K562 (cell line): ENCODE results near the gene PCARE.

ENCODE experiments used
- BHLHE40 ChIP-seq: IDR thresholded peaks from 2 replicates; pipeline ENCODE4 v1.6.1; 2011; ENCODE audit warnings: low read length, improper control_type of control experiment
- CTCF ChIP-seq, 3 experiments: IDR thresholded peaks in 2 of 3; conservative IDR thresholded peaks in 1 of 3; 2 replicates each; pipeline ENCODE4 v1.5.1; 2011 to 2012; ENCODE audit warnings: low read length in 3 of 3, mild to moderate bottlenecking in 3 of 3, control low read depth in 2 of 3, improper control_type of control experiment in 1 of 3, inconsistent platforms in 1 of 3, low read depth in 1 of 3, mixed read lengths in 1 of 3, moderate library complexity in 1 of 3; ENCODE audit not compliant: insufficient read depth in 2 of 3
- DMBX1 ChIP-seq: fragments of 250-450 bp; sonication (Bioruptor Pico); IDR thresholded peaks from 2 replicates; pipeline ENCODE4 v1.8.0; 2022; ENCODE audit warnings: inconsistent platforms, mild to moderate bottlenecking, moderate library complexity, borderline replicate concordance
- EZH2 ChIP-seq: IDR thresholded peaks from 2 replicates; pipeline ENCODE4 v1.6.1; 2012; ENCODE audit warnings: low read depth, mild to moderate bottlenecking, inconsistent platforms, low read length, borderline replicate concordance
- FOXA1 ChIP-seq: fragments of 450-650 bp; IDR thresholded peaks from 2 replicates; pipeline ENCODE4 v1.6.1; 2016; ENCODE audit warnings: mild to moderate bottlenecking, borderline replicate concordance
- FOXM1 ChIP-seq, 2 experiments: fragments of 450-650 bp in 1 of 2; sonication (generic) in 1 of 2; formaldehyde crosslinking in 1 of 2; IDR thresholded peaks; 2 replicates each; pipeline versions ENCODE4 v1.6.1 to v1.9.0; 2017 to 2022; ENCODE audit warnings: low read depth in 2 of 2, mild to moderate bottlenecking in 2 of 2, missing genetic modification reagents in 1 of 2, moderate library complexity in 1 of 2
- ILF3 ChIP-seq: fragments of 450-650 bp; IDR thresholded peaks from 2 replicates; pipeline ENCODE4 v1.6.1; 2018; ENCODE audit warnings: antibody characterized with exemption, mild to moderate bottlenecking, moderate library complexity, borderline replicate concordance
- JUND ChIP-seq, 2 experiments: IDR thresholded peaks; 2 replicates in 1 of 2; 3 replicates in 1 of 2; pipeline ENCODE4 v1.6.1; 2011; ENCODE audit warnings: borderline replicate concordance in 2 of 2, low read depth in 2 of 2, low read length in 2 of 2, improper control_type of control experiment in 1 of 2, missing biosample characterization in 1 of 2, missing genetic modification characterization in 1 of 2, missing genetic modification reagents in 1 of 2
- MYC ChIP-seq, 2 experiments: fragments of 250-450 bp in 1 of 2; sonication (Bioruptor Pico) in 1 of 2; IDR thresholded peaks; 2 replicates each; pipeline versions ENCODE4 v1.5.1 to v1.6.1; 2012 to 2021; ENCODE audit warnings: low read depth in 2 of 2, borderline replicate concordance in 1 of 2, improper control_type of control experiment in 1 of 2, low read length in 1 of 2, mild to moderate bottlenecking in 1 of 2, moderate library complexity in 1 of 2
- RAD21 ChIP-seq, 2 experiments: fragments of 250-450 bp in 1 of 2; fragments of 450-650 bp in 1 of 2; sonication (Bioruptor Pico) in 1 of 2; formaldehyde crosslinking in 1 of 2; IDR thresholded peaks in 1 of 2; conservative IDR thresholded peaks in 1 of 2; 2 replicates each; pipeline versions ENCODE4 v1.4.0 to v1.8.0; 2020 to 2022; ENCODE audit warnings: mild to moderate bottlenecking in 2 of 2, moderate library complexity in 1 of 2
- SMAD2 ChIP-seq: fragments of 150-350 bp; IDR thresholded peaks from 2 replicates; pipeline ENCODE4 v1.6.1; 2014; ENCODE audit warnings: low read depth, mild to moderate bottlenecking, low read length
- SMAD3 ChIP-seq: fragments of 450-650 bp; formaldehyde crosslinking; conservative IDR thresholded peaks from 2 replicates; pipeline ENCODE4 v1.4.0; 2020; ENCODE audit warnings: mild to moderate bottlenecking
- ZNF184 ChIP-seq: sonication (generic); formaldehyde crosslinking; IDR thresholded peaks from 2 replicates; pipeline ENCODE4 v1.5.0; 2020; ENCODE audit warnings: missing genetic modification reagents
- TF ChIP-seq, protein P1 (sequence below): conservative IDR thresholded peaks from 2 replicates; pipeline ENCODE4 v1.6.1; 2011; ENCODE audit warnings: low read depth, mild to moderate bottlenecking, low read length; ENCODE audit not compliant: control insufficient read depth

GRCh38 chr2:29068513-29068912 is 5.8 kb downstream of the PCARE start:
- TF ChIP-seq ILF3 (no peak), EZH2 (no peak), FOXA1 (no peak), DMBX1 (CRISPR knock-in tag) (no peak), BHLHE40 (no peak), ZNF184 (CRISPR knock-in tag) (no peak), RAD21 (CRISPR knock-in tag; conservative IDR thresholded peaks at IDR 0.05 in 1 of 2, IDR thresholded peaks at IDR 0.05 in 1 of 2) (no peak), MYC (IDR thresholded peaks at IDR 0.05; ENCODE audit: low read depth, low read length) (no peak), MYC (CRISPR knock-in tag; IDR thresholded peaks at IDR 0.05; ENCODE audit: borderline replicate concordance, low read depth) (no peak), SMAD3 (CRISPR knock-in tag) (no peak), SMAD2 (no peak), CTCF (IDR thresholded peaks at IDR 0.05 in 2 of 3, conservative IDR thresholded peaks at IDR 0.05 in 1 of 3; ENCODE audit: insufficient read depth in 2 of 3, low read depth in 1 of 3, low read length in 3 of 3) (no peak), FOXM1 (IDR thresholded peaks at IDR 0.05; ENCODE audit: low read depth) (no peak), FOXM1 (CRISPR knock-in tag; IDR thresholded peaks at IDR 0.05; ENCODE audit: low read depth) (no peak), JUND (IDR thresholded peaks at IDR 0.05; ENCODE audit: borderline replicate concordance, low read depth, low read length) (no peak), JUND (tag; IDR thresholded peaks at IDR 0.05; ENCODE audit: borderline replicate concordance, low read depth, low read length) (no peak)
- TF ChIP-seq, protein P1, sequence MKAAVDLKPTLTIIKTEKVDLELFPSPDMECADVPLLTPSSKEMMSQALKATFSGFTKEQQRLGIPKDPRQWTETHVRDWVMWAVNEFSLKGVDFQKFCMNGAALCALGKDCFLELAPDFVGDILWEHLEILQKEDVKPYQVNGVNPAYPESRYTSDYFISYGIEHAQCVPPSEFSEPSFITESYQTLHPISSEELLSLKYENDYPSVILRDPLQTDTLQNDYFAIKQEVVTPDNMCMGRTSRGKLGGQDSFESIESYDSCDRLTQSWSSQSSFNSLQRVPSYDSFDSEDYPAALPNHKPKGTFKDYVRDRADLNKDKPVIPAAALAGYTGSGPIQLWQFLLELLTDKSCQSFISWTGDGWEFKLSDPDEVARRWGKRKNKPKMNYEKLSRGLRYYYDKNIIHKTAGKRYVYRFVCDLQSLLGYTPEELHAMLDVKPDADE = no peak
